GM12878 (cell line): ENCODE data around the gene ATP2C1. TPM values are rescaled to one million over a fixed set of nuclear protein-coding genes. Genes with fewer than 3 reads are reported as not detected.
A peak's percentile ranks its signal among the peaks of the same experiment; 100 is the strongest.

Source experiments
- BHLHE40 ChIP-seq, 2 experiments: fragments of 450-650 bp in 1 of 2; IDR thresholded peaks; 2 replicates each; pipeline ENCODE4 v1.6.1; 2011 to 2017; ENCODE audit warnings: low read depth in 2 of 2, borderline replicate concordance in 1 of 2, improper control_type of control experiment in 1 of 2, low read length in 1 of 2, mild to moderate bottlenecking in 1 of 2
- CHD4 ChIP-seq: fragments of 200-600 bp; sonication (generic); IDR thresholded peaks from 2 replicates; pipeline ENCODE4 v1.6.1; 2016; ENCODE audit warnings: mild to moderate bottlenecking
- CREM ChIP-seq: IDR thresholded peaks from 2 replicates; pipeline ENCODE4 v1.6.1; 2014; ENCODE audit warnings: antibody characterized with exemption, low read depth
- KDM1A ChIP-seq: fragments of 200-600 bp; sonication (generic); IDR thresholded peaks from 2 replicates; pipeline ENCODE4 v1.6.1; 2016; ENCODE audit warnings: borderline replicate concordance
- KLF5 ChIP-seq: fragments of 450-650 bp; IDR thresholded peaks from 2 replicates; pipeline ENCODE4 v1.6.1; 2014; ENCODE audit warnings: mild to moderate bottlenecking; ENCODE audit not compliant: partially characterized antibody
- MEF2A ChIP-seq: IDR thresholded peaks from 2 replicates; pipeline ENCODE4 v1.6.1; 2011; ENCODE audit warnings: low read depth, mild to moderate bottlenecking, low read length, moderate library complexity; ENCODE audit not compliant: insufficient read depth
- NRF1 ChIP-seq: conservative IDR thresholded peaks from 2 replicates; pipeline ENCODE4 v1.6.1; 2011; ENCODE audit warnings: mild to moderate bottlenecking, low read depth, low read length, improper control_type of control experiment
- SIN3A ChIP-seq: IDR thresholded peaks from 2 replicates; pipeline ENCODE4 v1.6.1; 2012; ENCODE audit warnings: low read depth, low read length, improper control_type of control experiment
- SRF ChIP-seq, 2 experiments: IDR thresholded peaks; 2 replicates each; pipeline ENCODE4 v1.6.1; 2011; ENCODE audit warnings: low read depth in 2 of 2, low read length in 2 of 2, mild to moderate bottlenecking in 1 of 2, moderate library complexity in 1 of 2
- ZNF217 ChIP-seq: fragments of 450-650 bp; IDR thresholded peaks from 2 replicates; pipeline ENCODE4 v1.6.1; 2017; ENCODE audit warnings: antibody characterized with exemption, mild to moderate bottlenecking
- ZNF24 ChIP-seq: fragments of 450-650 bp; IDR thresholded peaks from 2 replicates; pipeline ENCODE4 v1.6.1; 2017; ENCODE audit warnings: antibody characterized with exemption, mild to moderate bottlenecking
- ZNF622 ChIP-seq: fragments of 450-650 bp; IDR thresholded peaks from 2 replicates; pipeline ENCODE4 v1.6.1; 2017; ENCODE audit warnings: mild to moderate bottlenecking, inconsistent platforms
- polyA plus RNA-seq, 11 experiments: library from polyadenylated mRNA; depleted of rRNA in 4 of 11; unstranded in 6 of 11; stranded (reverse) in 5 of 11; fragments of >200 nt; fragmentation: Nextera tagmentation in 4 of 11; fragmentation: Illumina TruSeq in 1 of 11; extraction: Ambion mirVana in 4 of 11; extraction: Trizol in 1 of 11; gene quantifications; 1 replicate in 1 of 11; 2 replicates in 10 of 11; pipeline versions ENCODE4 v1.2.1 to v1.2.3, GENCODE V29; 2011 to 2016; ENCODE audit warnings: inconsistent platforms in 2 of 11, missing spikeins in 2 of 11, low read depth in 1 of 11
- total RNA-seq, 4 experiments: library from RNA; depleted of rRNA in 3 of 4; stranded (reverse); fragments of >200 nt in 3 of 4; fragmentation: Illumina TruSeq in 1 of 4; extraction: Trizol in 1 of 4; gene quantifications; 2 replicates each; pipeline versions ENCODE4 v1.2.1 to v1.2.3, GENCODE V29; 2013 to 2021
- TF ChIP-seq, protein P1 (sequence below): fragments of 450-650 bp; IDR thresholded peaks from 2 replicates; pipeline ENCODE4 v1.6.1; 2018; ENCODE audit warnings: mild to moderate bottlenecking, low read depth, moderate library complexity; ENCODE audit not compliant: partially characterized antibody
- TF ChIP-seq, protein P2 (sequence below), 3 experiments: IDR thresholded peaks in 2 of 3; conservative IDR thresholded peaks in 1 of 3; 2 replicates each; pipeline ENCODE4 v1.5.1; 2011; ENCODE audit warnings: low read depth in 3 of 3, low read length in 3 of 3, mild to moderate bottlenecking in 3 of 3, control low read depth in 2 of 3, moderate library complexity in 2 of 3, inconsistent platforms in 1 of 3, mixed read lengths in 1 of 3; ENCODE audit not compliant: control insufficient read depth in 2 of 3, insufficient read depth in 1 of 3; ENCODE audit errors: extremely low read depth in 1 of 3
- TF ChIP-seq, protein P3 (sequence below): IDR thresholded peaks from 2 replicates; pipeline ENCODE4 v1.6.1; 2012; ENCODE audit warnings: low read depth, low read length, improper control_type of control experiment
- TF ChIP-seq, protein P4 (sequence below): fragments of 450-650 bp; formaldehyde crosslinking; IDR thresholded peaks from 2 replicates; pipeline ENCODE4 v1.4.0; 2020; ENCODE audit warnings: mild to moderate bottlenecking, moderate library complexity

Gene ATP2C1
- total and polyA plus RNA-seq, 10 of the 15 experiments (the other 5 are each of a cell fraction or from before 2014, with no cell fraction given), result 20.6 to 116 (median 55.1) TPM

DNA sequence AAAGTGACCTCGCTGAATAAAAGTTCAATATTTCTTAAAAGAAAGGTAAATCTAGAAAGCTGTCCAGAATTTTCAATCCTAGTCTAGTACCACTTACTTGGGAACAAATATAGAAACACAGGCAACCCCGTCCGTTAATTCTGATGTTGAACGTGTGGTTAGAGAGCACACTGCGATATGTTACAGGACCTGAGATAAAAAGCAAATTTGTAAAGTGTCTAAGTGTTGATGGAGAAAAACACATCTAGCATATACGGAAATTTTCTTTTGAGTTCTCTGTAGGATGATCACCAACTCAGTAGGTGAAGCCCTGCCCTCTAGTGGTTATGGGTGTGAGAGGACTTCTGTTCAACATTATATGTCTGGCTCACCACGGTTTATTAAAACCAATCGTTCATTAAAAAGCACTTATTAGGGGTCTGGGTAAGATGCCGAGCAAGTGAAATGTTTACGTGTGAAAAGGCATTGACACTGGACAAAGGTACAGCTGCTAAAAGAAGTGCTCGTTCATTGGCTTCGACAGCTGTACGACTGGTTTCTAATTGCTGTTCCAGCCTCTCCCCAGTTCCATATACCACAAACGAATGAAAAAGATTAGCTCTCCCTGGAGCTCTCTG lies 1.0 kb upstream of the ATP2C1 start (continued):
- TF ChIP-seq, protein P1, sequence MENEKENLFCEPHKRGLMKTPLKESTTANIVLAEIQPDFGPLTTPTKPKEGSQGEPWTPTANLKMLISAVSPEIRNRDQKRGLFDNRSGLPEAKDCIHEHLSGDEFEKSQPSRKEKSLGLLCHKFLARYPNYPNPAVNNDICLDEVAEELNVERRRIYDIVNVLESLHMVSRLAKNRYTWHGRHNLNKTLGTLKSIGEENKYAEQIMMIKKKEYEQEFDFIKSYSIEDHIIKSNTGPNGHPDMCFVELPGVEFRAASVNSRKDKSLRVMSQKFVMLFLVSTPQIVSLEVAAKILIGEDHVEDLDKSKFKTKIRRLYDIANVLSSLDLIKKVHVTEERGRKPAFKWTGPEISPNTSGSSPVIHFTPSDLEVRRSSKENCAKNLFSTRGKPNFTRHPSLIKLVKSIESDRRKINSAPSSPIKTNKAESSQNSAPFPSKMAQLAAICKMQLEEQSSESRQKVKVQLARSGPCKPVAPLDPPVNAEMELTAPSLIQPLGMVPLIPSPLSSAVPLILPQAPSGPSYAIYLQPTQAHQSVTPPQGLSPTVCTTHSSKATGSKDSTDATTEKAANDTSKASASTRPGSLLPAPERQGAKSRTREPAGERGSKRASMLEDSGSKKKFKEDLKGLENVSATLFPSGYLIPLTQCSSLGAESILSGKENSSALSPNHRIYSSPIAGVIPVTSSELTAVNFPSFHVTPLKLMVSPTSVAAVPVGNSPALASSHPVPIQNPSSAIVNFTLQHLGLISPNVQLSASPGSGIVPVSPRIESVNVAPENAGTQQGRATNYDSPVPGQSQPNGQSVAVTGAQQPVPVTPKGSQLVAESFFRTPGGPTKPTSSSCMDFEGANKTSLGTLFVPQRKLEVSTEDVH, result no peak
- no peak for TF ChIP-seq ZNF622
- no peak for TF ChIP-seq NRF1
- TF ChIP-seq, protein P2, sequence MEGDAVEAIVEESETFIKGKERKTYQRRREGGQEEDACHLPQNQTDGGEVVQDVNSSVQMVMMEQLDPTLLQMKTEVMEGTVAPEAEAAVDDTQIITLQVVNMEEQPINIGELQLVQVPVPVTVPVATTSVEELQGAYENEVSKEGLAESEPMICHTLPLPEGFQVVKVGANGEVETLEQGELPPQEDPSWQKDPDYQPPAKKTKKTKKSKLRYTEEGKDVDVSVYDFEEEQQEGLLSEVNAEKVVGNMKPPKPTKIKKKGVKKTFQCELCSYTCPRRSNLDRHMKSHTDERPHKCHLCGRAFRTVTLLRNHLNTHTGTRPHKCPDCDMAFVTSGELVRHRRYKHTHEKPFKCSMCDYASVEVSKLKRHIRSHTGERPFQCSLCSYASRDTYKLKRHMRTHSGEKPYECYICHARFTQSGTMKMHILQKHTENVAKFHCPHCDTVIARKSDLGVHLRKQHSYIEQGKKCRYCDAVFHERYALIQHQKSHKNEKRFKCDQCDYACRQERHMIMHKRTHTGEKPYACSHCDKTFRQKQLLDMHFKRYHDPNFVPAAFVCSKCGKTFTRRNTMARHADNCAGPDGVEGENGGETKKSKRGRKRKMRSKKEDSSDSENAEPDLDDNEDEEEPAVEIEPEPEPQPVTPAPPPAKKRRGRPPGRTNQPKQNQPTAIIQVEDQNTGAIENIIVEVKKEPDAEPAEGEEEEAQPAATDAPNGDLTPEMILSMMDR (IDR thresholded peaks at IDR 0.05 in 2 of 3, conservative IDR thresholded peaks at IDR 0.05 in 1 of 3; ENCODE audit: control insufficient read depth in 2 of 3, extremely low read depth in 1 of 3, insufficient read depth in 1 of 3, low read depth in 3 of 3, low read length in 3 of 3), result peak; percentile 77 to 90 (median 82)
- 0 out of 2 replicates have a peak, but pooled peaks have one; percentile 31 for TF ChIP-seq MEF2A
- TF ChIP-seq, protein P3, sequence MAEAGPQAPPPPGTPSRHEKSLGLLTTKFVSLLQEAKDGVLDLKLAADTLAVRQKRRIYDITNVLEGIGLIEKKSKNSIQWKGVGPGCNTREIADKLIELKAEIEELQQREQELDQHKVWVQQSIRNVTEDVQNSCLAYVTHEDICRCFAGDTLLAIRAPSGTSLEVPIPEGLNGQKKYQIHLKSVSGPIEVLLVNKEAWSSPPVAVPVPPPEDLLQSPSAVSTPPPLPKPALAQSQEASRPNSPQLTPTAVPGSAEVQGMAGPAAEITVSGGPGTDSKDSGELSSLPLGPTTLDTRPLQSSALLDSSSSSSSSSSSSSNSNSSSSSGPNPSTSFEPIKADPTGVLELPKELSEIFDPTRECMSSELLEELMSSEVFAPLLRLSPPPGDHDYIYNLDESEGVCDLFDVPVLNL, result no peak
- no peak for TF ChIP-seq ZNF24
- TF ChIP-seq, protein P4, sequence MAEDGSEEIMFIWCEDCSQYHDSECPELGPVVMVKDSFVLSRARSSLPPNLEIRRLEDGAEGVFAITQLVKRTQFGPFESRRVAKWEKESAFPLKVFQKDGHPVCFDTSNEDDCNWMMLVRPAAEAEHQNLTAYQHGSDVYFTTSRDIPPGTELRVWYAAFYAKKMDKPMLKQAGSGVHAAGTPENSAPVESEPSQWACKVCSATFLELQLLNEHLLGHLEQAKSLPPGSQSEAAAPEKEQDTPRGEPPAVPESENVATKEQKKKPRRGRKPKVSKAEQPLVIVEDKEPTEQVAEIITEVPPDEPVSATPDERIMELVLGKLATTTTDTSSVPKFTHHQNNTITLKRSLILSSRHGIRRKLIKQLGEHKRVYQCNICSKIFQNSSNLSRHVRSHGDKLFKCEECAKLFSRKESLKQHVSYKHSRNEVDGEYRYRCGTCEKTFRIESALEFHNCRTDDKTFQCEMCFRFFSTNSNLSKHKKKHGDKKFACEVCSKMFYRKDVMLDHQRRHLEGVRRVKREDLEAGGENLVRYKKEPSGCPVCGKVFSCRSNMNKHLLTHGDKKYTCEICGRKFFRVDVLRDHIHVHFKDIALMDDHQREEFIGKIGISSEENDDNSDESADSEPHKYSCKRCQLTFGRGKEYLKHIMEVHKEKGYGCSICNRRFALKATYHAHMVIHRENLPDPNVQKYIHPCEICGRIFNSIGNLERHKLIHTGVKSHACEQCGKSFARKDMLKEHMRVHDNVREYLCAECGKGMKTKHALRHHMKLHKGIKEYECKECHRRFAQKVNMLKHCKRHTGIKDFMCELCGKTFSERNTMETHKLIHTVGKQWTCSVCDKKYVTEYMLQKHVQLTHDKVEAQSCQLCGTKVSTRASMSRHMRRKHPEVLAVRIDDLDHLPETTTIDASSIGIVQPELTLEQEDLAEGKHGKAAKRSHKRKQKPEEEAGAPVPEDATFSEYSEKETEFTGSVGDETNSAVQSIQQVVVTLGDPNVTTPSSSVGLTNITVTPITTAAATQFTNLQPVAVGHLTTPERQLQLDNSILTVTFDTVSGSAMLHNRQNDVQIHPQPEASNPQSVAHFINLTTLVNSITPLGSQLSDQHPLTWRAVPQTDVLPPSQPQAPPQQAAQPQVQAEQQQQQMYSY (CRISPR knock-in tag), result no peak
- no peak for TF ChIP-seq SIN3A
- TF ChIP-seq CHD4, result no peak
- TF ChIP-seq SRF (IDR thresholded peaks at IDR 0.05; ENCODE audit: low read depth in 2 of 2, low read length in 2 of 2), result no peak
- TF ChIP-seq KDM1A, result no peak
- no peak for TF ChIP-seq ZNF217
- TF ChIP-seq CREM, result no peak
- no peak for TF ChIP-seq KLF5
- 0 out of 4 replicates have a peak, but pooled peaks of 1 of the 2 experiments have one; percentile 14 for TF ChIP-seq BHLHE40 (IDR thresholded peaks at IDR 0.05; ENCODE audit: borderline replicate concordance in 1 of 2, low read depth in 2 of 2, low read length in 1 of 2)
